ENCODE measurements around the gene TNMD. TPM values are rescaled to one million over a fixed set of nuclear protein-coding genes. Genes with fewer than 3 reads are reported as not detected.

TNMD gene
- total and polyA plus RNA-seq, 2 of the 4 experiments (the other 2 are of a cell fraction) = not detected

DNA sequence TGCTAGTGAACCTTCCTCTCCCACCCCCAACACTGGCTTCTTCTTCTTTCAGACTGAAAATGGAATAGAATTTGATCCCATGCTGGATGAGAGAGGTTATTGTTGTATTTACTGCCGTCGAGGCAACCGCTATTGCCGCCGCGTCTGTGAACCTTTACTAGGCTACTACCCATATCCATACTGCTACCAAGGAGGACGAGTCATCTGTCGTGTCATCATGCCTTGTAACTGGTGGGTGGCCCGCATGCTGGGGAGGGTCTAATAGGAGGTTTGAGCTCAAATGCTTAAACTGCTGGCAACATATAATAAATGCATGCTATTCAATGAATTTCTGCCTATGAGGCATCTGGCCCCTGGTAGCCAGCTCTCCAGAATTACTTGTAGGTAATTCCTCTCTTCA, 14.7 kb downstream of the TNMD start:
- Histone ChIP-seq H3K27me3 (ENCODE audit: control insufficient read depth, insufficient read depth, low read length) (peaks cover 7% of the 10 kb centered on the region), H2BK15ac (ENCODE audit: low read depth, low read length) (no peak overlapping the region), H3K79me1 (ENCODE audit: low read depth in 1 of 2, low read length in 2 of 2) (no peaks in the 10 kb centered on the region), H2AK5ac (ENCODE audit: low read depth, low read length) (no peak overlapping the region), H3K23ac (ENCODE audit: low read depth, low read length) (no peak overlapping the region), H2AFZ (replicated peaks; ENCODE audit: low read length, poor library complexity) (no peak overlapping the region), H3K9me1 (ENCODE audit: insufficient read depth, low read length) (no peaks in the 10 kb centered on the region), H3K9ac (ENCODE audit: low read depth, low read length) (no peak overlapping the region), H4K5ac (ENCODE audit: low read depth, low read length) (no peak overlapping the region), H4K91ac (ENCODE audit: insufficient read depth, low read depth, low read length) (no peak overlapping the region), H3K36me3 (ENCODE audit: control insufficient read depth, insufficient read depth, low read length) (no peaks in the 10 kb centered on the region), H2BK20ac (ENCODE audit: low read depth, low read length) (no peak overlapping the region), H3K4me3 (ENCODE audit: insufficient read depth, low read depth, low read length) (no peak overlapping the region), H2AK9ac (replicated peaks; ENCODE audit: low read depth, low read length, poor library complexity) (no peak overlapping the region), H3K9me3 (ENCODE audit: control insufficient read depth, insufficient read depth, low read length) (no peaks in the 10 kb centered on the region), H4K8ac (ENCODE audit: low read depth in 2 of 2, low read length in 2 of 2) (no peak overlapping the region), H3K4me1 (ENCODE audit: control insufficient read depth, insufficient read depth, low read length) (no peaks in the 10 kb centered on the region), H3K4me2 (ENCODE audit: low read depth, low read length) (no peak overlapping the region), H4K20me1 (ENCODE audit: insufficient read depth, low read length) (no peaks in the 10 kb centered on the region), H2BK5ac (ENCODE audit: low read depth, low read length, poor library complexity, severe bottlenecking) (no peak overlapping the region), H3K27ac (ENCODE audit: insufficient read depth, low read length) (no peak overlapping the region), H3K56ac (ENCODE audit: extremely low read depth, insufficient read depth, low read length) (no peak overlapping the region), H3K14ac (replicated peaks; ENCODE audit: low read depth, low read length) (no peak overlapping the region), H3K18ac (ENCODE audit: low read depth, low read length) (no peak overlapping the region), H2BK120ac (ENCODE audit: low read depth, low read length) (no peak overlapping the region), H3K4ac (ENCODE audit: low read depth, low read length) (no peak overlapping the region)
- ChIA-PET POLR2A (ENCODE audit: unreplicated experiment) (no interaction called here), CTCF (interaction anchor here (0.6 kb wide), 1 partner anchor 296 kb away, joined by 7 read pairs; no protein-coding TSS in a partner anchor)
- TF ChIP-seq, protein P1, sequence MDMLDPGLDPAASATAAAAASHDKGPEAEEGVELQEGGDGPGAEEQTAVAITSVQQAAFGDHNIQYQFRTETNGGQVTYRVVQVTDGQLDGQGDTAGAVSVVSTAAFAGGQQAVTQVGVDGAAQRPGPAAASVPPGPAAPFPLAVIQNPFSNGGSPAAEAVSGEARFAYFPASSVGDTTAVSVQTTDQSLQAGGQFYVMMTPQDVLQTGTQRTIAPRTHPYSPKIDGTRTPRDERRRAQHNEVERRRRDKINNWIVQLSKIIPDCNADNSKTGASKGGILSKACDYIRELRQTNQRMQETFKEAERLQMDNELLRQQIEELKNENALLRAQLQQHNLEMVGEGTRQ (IDR thresholded peaks at IDR 0.05; ENCODE audit: low read depth, low read length) = no peak
- TF ChIP-seq CHD1 (IDR thresholded peaks at IDR 0.05; ENCODE audit: low read depth, low read length) = no peak
- TF ChIP-seq MAZ (IDR thresholded peaks at IDR 0.05; ENCODE audit: borderline replicate concordance, low read depth, low read length) = no peak
- no peak for TF ChIP-seq SMC3 (IDR thresholded peaks at IDR 0.05; ENCODE audit: low read depth, low read length)
- TF ChIP-seq MAFK (IDR thresholded peaks at IDR 0.05; ENCODE audit: low read depth, low read length) = no peak
- TF ChIP-seq NFE2L2 (IDR thresholded peaks at IDR 0.05; ENCODE audit: low read depth, low read length) = no peak
- no peak for TF ChIP-seq RAD21 (IDR thresholded peaks at IDR 0.05; ENCODE audit: low read length)
- no peak for TF ChIP-seq FOS (IDR thresholded peaks at IDR 0.05; ENCODE audit: low read depth, low read length)
- TF ChIP-seq, protein P2, sequence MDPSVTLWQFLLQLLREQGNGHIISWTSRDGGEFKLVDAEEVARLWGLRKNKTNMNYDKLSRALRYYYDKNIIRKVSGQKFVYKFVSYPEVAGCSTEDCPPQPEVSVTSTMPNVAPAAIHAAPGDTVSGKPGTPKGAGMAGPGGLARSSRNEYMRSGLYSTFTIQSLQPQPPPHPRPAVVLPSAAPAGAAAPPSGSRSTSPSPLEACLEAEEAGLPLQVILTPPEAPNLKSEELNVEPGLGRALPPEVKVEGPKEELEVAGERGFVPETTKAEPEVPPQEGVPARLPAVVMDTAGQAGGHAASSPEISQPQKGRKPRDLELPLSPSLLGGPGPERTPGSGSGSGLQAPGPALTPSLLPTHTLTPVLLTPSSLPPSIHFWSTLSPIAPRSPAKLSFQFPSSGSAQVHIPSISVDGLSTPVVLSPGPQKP (IDR thresholded peaks at IDR 0.05; ENCODE audit: borderline replicate concordance, low read depth, low read length) = no peak
- TF ChIP-seq RCOR1 (IDR thresholded peaks at IDR 0.05; ENCODE audit: insufficient replicate concordance, low read length) = no peak
- TF ChIP-seq MXI1 (IDR thresholded peaks at IDR 0.05; ENCODE audit: borderline replicate concordance, low read depth, low read length) = no peak
- no peak for TF ChIP-seq POLR2A (IDR thresholded peaks at IDR 0.05; ENCODE audit: low read depth, low read length)
- TF ChIP-seq RFX5 (IDR thresholded peaks at IDR 0.05; ENCODE audit: low read depth, low read length) = no peak
- TF ChIP-seq BHLHE40 (IDR thresholded peaks at IDR 0.05; ENCODE audit: low read depth, low read length) = no peak
- TF ChIP-seq CEBPB (IDR thresholded peaks at IDR 0.05; ENCODE audit: low read depth, low read length) = no peak
- TF ChIP-seq, protein P3, sequence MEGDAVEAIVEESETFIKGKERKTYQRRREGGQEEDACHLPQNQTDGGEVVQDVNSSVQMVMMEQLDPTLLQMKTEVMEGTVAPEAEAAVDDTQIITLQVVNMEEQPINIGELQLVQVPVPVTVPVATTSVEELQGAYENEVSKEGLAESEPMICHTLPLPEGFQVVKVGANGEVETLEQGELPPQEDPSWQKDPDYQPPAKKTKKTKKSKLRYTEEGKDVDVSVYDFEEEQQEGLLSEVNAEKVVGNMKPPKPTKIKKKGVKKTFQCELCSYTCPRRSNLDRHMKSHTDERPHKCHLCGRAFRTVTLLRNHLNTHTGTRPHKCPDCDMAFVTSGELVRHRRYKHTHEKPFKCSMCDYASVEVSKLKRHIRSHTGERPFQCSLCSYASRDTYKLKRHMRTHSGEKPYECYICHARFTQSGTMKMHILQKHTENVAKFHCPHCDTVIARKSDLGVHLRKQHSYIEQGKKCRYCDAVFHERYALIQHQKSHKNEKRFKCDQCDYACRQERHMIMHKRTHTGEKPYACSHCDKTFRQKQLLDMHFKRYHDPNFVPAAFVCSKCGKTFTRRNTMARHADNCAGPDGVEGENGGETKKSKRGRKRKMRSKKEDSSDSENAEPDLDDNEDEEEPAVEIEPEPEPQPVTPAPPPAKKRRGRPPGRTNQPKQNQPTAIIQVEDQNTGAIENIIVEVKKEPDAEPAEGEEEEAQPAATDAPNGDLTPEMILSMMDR (conservative IDR thresholded peaks at IDR 0.05; ENCODE audit: low read depth, low read length) = no peak
- WGBS, 2 experiments (ENCODE audit: extremely low coverage in 2 of 2, insufficient read length in 1 of 2) = no CpG with 5 or more reads among the region's 9 CpGs
- dilution Hi-C loops (cut with HindIII; ENCODE audit: low sequenced_read_pairs, unreplicated experiment) = no loop called here
- in situ Hi-C loops (cut with MboI; ENCODE audit: low sequenced_read_pairs) = no loop called here
- no peak for ATAC-seq (ENCODE audit: low read depth)
- intact Hi-C loops (cut with micrococcal nuclease) = no loop called here
- no TSS peak for BruUV-seq (replicated peaks)
- DNase-seq = no peak

Data from IMR-90 (cell line).